Measurements from ENCODE around the gene MMP25.

- TF ChIP-seq, protein P1, sequence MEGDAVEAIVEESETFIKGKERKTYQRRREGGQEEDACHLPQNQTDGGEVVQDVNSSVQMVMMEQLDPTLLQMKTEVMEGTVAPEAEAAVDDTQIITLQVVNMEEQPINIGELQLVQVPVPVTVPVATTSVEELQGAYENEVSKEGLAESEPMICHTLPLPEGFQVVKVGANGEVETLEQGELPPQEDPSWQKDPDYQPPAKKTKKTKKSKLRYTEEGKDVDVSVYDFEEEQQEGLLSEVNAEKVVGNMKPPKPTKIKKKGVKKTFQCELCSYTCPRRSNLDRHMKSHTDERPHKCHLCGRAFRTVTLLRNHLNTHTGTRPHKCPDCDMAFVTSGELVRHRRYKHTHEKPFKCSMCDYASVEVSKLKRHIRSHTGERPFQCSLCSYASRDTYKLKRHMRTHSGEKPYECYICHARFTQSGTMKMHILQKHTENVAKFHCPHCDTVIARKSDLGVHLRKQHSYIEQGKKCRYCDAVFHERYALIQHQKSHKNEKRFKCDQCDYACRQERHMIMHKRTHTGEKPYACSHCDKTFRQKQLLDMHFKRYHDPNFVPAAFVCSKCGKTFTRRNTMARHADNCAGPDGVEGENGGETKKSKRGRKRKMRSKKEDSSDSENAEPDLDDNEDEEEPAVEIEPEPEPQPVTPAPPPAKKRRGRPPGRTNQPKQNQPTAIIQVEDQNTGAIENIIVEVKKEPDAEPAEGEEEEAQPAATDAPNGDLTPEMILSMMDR (IDR thresholded peaks at IDR 0.05) = no peak
- no peak for TF ChIP-seq POLR2A (IDR thresholded peaks at IDR 0.05)
- no peak for TF ChIP-seq POLR2AphosphoS5 (IDR thresholded peaks at IDR 0.05; ENCODE audit: insufficient read depth in 1 of 2, low read depth in 1 of 2)
Observed at GRCh38 chr16:3012246-3012645, 34.1 kb upstream of the MMP25 start.
